Testis (tissue), 2 donors: ENCODE measurements around the gene CSNK1E.

Experiments used
- POLR2A ChIP-seq: fragments of 450-650 bp; IDR thresholded peaks from one replicate; pipeline ENCODE4 v1.6.1; 2017; ENCODE audit warnings: antibody characterized with exemption, mild to moderate bottlenecking, moderate library complexity
- TF ChIP-seq, protein P1 (sequence below), 3 experiments: fragments of 450-650 bp in 2 of 3; fragments of 200-600 bp in 1 of 3; sonication (generic) in 1 of 3; IDR thresholded peaks; one replicate each; pipeline ENCODE4 v1.5.1; 2016 to 2019; ENCODE audit warnings: antibody characterized with exemption in 3 of 3, mild to moderate bottlenecking in 2 of 3, moderate library complexity in 1 of 3

DNA sequence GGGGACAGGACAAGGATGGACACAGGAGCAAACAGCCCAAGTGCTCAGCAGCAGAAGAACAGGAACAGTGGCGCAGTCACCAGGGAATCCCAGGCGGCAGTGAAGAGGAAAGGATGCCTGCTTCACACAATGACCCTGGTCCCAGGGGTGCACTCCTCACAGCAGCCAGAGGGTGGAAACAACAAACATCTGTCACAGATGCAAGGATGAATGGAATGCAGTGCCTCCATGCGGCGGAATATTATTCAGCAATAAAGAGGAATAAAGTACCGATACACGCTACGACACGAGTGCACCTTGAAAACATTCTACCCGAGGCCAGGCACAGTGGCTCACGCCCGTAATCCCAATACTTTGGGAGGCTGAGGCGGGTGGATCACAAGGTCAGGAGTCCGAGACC is 12.7 kb downstream of the CSNK1E start:
- TF ChIP-seq POLR2A, result no peak
- TF ChIP-seq, protein P1, sequence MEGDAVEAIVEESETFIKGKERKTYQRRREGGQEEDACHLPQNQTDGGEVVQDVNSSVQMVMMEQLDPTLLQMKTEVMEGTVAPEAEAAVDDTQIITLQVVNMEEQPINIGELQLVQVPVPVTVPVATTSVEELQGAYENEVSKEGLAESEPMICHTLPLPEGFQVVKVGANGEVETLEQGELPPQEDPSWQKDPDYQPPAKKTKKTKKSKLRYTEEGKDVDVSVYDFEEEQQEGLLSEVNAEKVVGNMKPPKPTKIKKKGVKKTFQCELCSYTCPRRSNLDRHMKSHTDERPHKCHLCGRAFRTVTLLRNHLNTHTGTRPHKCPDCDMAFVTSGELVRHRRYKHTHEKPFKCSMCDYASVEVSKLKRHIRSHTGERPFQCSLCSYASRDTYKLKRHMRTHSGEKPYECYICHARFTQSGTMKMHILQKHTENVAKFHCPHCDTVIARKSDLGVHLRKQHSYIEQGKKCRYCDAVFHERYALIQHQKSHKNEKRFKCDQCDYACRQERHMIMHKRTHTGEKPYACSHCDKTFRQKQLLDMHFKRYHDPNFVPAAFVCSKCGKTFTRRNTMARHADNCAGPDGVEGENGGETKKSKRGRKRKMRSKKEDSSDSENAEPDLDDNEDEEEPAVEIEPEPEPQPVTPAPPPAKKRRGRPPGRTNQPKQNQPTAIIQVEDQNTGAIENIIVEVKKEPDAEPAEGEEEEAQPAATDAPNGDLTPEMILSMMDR (IDR thresholded peaks at IDR 0.05), result peak in 1 of 3 experiments; percentile 24
